Spinal cord (tissue), 10 donors: ENCODE data around the gene NOX5. TPM values are rescaled to one million over a fixed set of nuclear protein-coding genes. Genes with fewer than 3 reads are reported as not detected.

Source experiments
- DNase-seq, 6 donors: peaks; one replicate each; pipeline versions ENCODE4 v3.0.0 to v3.0.0-alpha.2; 2013 to 2015; ENCODE audit warnings: low spot score in 6 of 6, low read depth in 4 of 6
- H3K27ac ChIP-seq: one replicate; pipeline ENCODE4 v1.5.1; 2013; ENCODE audit warnings: low read depth, low read length, control low read depth
- H3K27me3 ChIP-seq: one replicate; pipeline ENCODE4 v1.6.1; 2013; ENCODE audit warnings: low read length; ENCODE audit not compliant: control insufficient read depth, insufficient read depth
- H3K36me3 ChIP-seq: one replicate; pipeline ENCODE4 v1.6.1; 2013; ENCODE audit warnings: low read length; ENCODE audit not compliant: control insufficient read depth, insufficient read depth
- H3K4me1 ChIP-seq: one replicate; pipeline ENCODE4 v1.6.1; 2013; ENCODE audit warnings: low read length; ENCODE audit not compliant: control insufficient read depth, insufficient read depth
- H3K4me3 ChIP-seq: one replicate; pipeline ENCODE4 v1.5.1; 2013; ENCODE audit warnings: low read depth, low read length, control low read depth
- H3K9me3 ChIP-seq: one replicate; pipeline ENCODE4 v1.6.1; 2013; ENCODE audit warnings: low read length; ENCODE audit not compliant: control insufficient read depth, insufficient read depth
- WGBS: methylation state at CpG from one replicate; pipeline ENCODE4 v1.1.5; 2013; ENCODE audit warnings: missing lambda C conversion rate; ENCODE audit not compliant: insufficient coverage; 5-methylcytosine and 5-hydroxymethylcytosine counted together
- polyA plus RNA-seq, 2 donors: library from polyadenylated mRNA; unstranded; fragments of 120-200 nt; gene quantifications; one replicate each; pipeline ENCODE4 v1.2.1, GENCODE V29; 2013; ENCODE audit not compliant: insufficient read length in 2 of 2
- total RNA-seq, 2 donors: library from RNA; depleted of rRNA in 1 of 2; stranded (reverse); fragments of 120-200 nt in 1 of 2; fragments of >200 nt in 1 of 2; gene quantifications; one replicate each; pipeline versions ENCODE4 v1.2.3 to v1.2.4, GENCODE V29; 2013 to 2014
- donor health status: healthy.

Gene NOX5
- total and polyA plus RNA-seq, 4 donors, result 0.20 to 0.81 (median 0.22) TPM

GRCh38 chr15:68981941-68982340 lies 32.6 kb upstream of the NOX5 start:
- DNase-seq, result peak in 2 of 6 donors; percentile 41 to 50
- Histone ChIP-seq H3K9me3 (no peaks in the 10 kb centered on the region), H3K36me3 (no peaks in the 10 kb centered on the region), H3K4me1 (no peaks in the 10 kb centered on the region), H3K4me3 (no peak overlapping the region), H3K27ac (no peak overlapping the region), H3K27me3 (no peaks in the 10 kb centered on the region)
- 100% methylated on average over 1 of the region's 4 CpGs for WGBS

- 95% methylated on average over 2 of the region's 6 CpGs for WGBS
- no peak overlapping the region for H3K27ac ChIP-seq
- no peaks in the 10 kb centered on the region for H3K36me3 ChIP-seq
- DNase-seq, result no peak
- no peak overlapping the region for H3K4me3 ChIP-seq
- no peaks in the 10 kb centered on the region for H3K4me1 ChIP-seq
- H3K27me3 ChIP-seq, result no peaks in the 10 kb centered on the region
- no peaks in the 10 kb centered on the region for H3K9me3 ChIP-seq
Observed at GRCh38 chr15:68982976-68983563, 31.4 kb upstream of the NOX5 start.

- Histone ChIP-seq H3K4me1 (no peaks in the 10 kb centered on the region), H3K4me3 (no peak overlapping the region), H3K27ac (no peak overlapping the region), H3K27me3 (no peaks in the 10 kb centered on the region), H3K36me3 (no peaks in the 10 kb centered on the region), H3K9me3 (no peaks in the 10 kb centered on the region)
- peak in 1 of 6 donors; percentile 55 for DNase-seq
- WGBS, result 60% methylated on average over 2 of the region's 4 CpGs
Observed at GRCh38 chr15:68983961-68984481, 30.5 kb upstream of the NOX5 start.

- H3K36me3 ChIP-seq, result no peaks in the 10 kb centered on the region
- H3K4me3 ChIP-seq, result no peak overlapping the region
- no peaks in the 10 kb centered on the region for H3K4me1 ChIP-seq
- H3K27ac ChIP-seq, result no peak overlapping the region
- no peaks in the 10 kb centered on the region for H3K27me3 ChIP-seq
- H3K9me3 ChIP-seq, result no peaks in the 10 kb centered on the region
- DNase-seq, result no peak
- WGBS, result no CpG with 5 or more reads among the region's 3 CpGs
Observed at GRCh38 chr15:68984586-68984985, 29.9 kb upstream of the NOX5 start.

- no peaks in the 10 kb centered on the region for H3K9me3 ChIP-seq
- H3K27ac ChIP-seq, result no peak overlapping the region
- no peak overlapping the region for H3K4me3 ChIP-seq
- no CpG with 5 or more reads among the region's 5 CpGs for WGBS
- no peaks in the 10 kb centered on the region for H3K4me1 ChIP-seq
- H3K27me3 ChIP-seq, result no peaks in the 10 kb centered on the region
- no peak for DNase-seq
- no peaks in the 10 kb centered on the region for H3K36me3 ChIP-seq
Observed at GRCh38 chr15:68985361-68985891, 29.1 kb upstream of the NOX5 start.

- no peaks in the 10 kb centered on the region for H3K9me3 ChIP-seq
- no CpG with 5 or more reads among the region's 5 CpGs for WGBS
- peak in 1 of 6 donors; percentile 48 for DNase-seq
- no peaks in the 10 kb centered on the region for H3K36me3 ChIP-seq
- no peak overlapping the region for H3K4me3 ChIP-seq
- H3K27me3 ChIP-seq, result no peaks in the 10 kb centered on the region
- no peak overlapping the region for H3K27ac ChIP-seq
- no peaks in the 10 kb centered on the region for H3K4me1 ChIP-seq
Observed at GRCh38 chr15:68986322-68986721, 28.2 kb upstream of the NOX5 start.

GRCh38 chr15:68987120-68987519 lies 27.4 kb upstream of the NOX5 start:
- H3K36me3 ChIP-seq, result no peaks in the 10 kb centered on the region
- no peaks in the 10 kb centered on the region for H3K9me3 ChIP-seq
- DNase-seq, result no peak
- H3K4me3 ChIP-seq, result no peak overlapping the region
- H3K27ac ChIP-seq, result no peak overlapping the region
- no peaks in the 10 kb centered on the region for H3K27me3 ChIP-seq
- 95% methylated on average over 3 of the region's 6 CpGs for WGBS
- H3K4me1 ChIP-seq, result no peaks in the 10 kb centered on the region

GRCh38 chr15:68987676-68988075 lies 26.8 kb upstream of the NOX5 start:
- WGBS, result 45% methylated on average over 1 of the region's 1 CpG
- Histone ChIP-seq H3K36me3 (no peaks in the 10 kb centered on the region), H3K4me1 (no peaks in the 10 kb centered on the region), H3K27me3 (no peaks in the 10 kb centered on the region), H3K4me3 (no peak overlapping the region), H3K9me3 (no peaks in the 10 kb centered on the region), H3K27ac (no peak overlapping the region)
- DNase-seq, result no peak

GRCh38 chr15:68989541-68990230 lies 24.8 kb upstream of the NOX5 start:
- Histone ChIP-seq H3K9me3 (no peaks in the 10 kb centered on the region), H3K36me3 (no peaks in the 10 kb centered on the region), H3K27ac (no peak overlapping the region), H3K27me3 (no peaks in the 10 kb centered on the region), H3K4me3 (no peak overlapping the region), H3K4me1 (no peaks in the 10 kb centered on the region)
- DNase-seq, result no peak
- 87% methylated on average over 2 of the region's 2 CpGs for WGBS
